ACHN (cell line): ENCODE data around the gene SNCB.

Source experiments
- DNase-seq: peaks from one replicate; pipeline ENCODE4 v3.0.0-alpha.2; 2015
- in situ Hi-C: cut with HindIII; loops from 2 replicates; pipeline ENCODE4 v1.10.0; 2017; ENCODE audit warnings: low sequenced_read_pairs, low pct_ligation_motif_present, low pct_unique_long_range_greater_than_20kb

The SNCB gene

DNA sequence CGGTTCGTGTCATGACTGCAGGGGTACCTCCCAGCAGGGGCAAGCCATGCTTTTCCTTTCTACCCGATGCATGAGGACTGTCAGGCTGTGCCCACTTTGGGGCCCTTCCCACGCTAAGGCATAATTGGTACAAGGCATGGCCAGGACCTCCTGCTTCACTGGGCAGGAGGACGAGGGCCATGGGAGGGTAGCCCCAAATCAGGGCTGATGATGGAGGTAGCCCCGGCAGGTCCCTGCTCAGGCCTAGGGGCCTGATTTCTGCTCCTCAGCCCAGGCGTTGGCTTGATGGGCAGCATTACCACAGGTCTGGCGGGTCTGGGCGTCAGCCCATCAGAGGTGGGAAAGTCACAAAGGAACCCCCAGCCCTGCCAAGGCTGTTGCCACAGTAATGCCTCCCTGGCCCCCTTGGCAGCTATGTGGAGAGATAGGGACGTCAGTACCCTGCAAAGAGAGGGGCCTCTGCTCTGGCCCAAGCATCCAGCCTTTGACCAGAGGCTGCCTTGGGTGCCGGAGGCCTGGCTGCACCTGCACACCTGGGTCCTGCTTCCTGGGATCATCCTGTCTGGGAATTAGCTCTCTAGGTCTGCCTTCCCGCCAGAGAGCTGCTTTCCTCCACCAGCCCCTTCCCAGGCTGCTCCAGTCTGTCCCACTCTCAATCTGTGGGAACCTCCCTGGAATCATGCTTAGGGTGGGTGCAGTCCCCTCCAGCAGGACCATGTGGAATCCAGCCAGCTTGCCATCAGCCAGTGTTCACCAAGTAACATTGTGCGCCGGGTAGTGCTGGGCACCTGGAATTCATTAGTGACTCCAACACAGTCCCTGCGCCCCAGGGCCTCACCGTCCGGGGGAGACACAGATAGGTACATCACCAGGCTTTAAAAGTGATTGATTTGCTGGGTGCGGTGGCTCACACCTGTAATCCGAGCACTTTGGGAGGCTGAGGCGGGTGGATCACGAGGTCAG lies 32.3 kb upstream of the SNCB start:
- in situ Hi-C loops = no loop called here
- no peak for DNase-seq

DNA sequence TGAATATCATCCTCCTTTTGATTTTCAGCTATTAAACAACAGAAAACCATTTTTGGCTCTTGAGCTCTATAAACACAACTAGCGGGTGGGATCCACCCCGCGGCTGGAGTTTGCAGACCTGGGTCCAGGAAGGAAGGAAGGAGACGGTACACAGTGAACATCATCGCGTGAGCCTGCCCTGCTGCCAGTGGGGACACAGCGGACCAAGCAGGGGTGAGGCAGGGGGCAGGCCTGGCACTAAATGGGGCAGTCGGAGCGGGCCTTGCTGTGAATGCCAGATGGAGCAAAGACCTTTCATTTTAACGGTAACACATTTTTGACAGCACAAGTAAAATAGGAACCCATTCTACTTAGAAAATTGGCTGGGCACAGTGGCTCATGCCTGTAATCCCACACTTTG lies 31.3 kb upstream of the SNCB start:
- in situ Hi-C loops = no loop called here

DNA sequence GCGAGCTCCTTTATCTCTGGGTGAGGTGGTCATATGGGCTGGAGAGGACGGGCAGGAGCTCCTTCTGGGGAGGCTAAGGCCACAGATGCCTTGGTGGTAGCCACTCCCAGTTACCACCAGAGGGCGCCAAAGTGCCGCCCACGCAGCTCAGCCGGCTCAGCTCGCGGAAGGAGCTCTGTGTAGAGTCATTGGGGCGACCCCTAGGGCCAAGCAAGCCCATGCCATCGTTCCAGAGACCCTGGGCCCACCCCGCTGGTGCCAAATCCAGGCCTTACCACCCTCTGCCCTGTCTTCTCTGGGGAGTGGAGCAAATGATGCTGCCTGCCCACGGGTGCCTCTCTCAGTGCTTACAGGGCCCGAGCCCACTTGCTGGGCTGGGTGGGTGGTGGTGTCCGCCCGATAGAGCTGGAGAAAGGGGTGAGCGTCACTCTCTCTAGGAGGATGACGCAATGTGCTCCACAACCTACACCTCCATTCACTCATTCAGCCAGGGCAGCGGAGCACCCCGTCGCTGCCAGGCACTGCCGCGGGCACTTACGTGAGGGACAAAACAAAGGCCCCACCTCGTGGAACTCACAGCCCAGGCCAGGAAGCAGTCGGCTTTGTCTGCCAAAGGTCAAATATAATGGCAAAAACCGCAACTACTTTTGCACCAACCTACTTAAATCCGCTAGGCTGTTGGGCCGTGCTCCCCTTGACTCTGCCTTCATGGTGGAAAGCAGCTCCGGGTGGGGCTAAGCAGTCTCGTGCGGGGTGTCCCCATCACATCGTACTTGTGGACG lies 30.7 kb upstream of the SNCB start:
- in situ Hi-C loops = no loop called here
- peak; percentile 64 for DNase-seq

More for the DNA sequence above, 31.3 kb upstream of the SNCB start:
- DNase-seq = no peak

DNA sequence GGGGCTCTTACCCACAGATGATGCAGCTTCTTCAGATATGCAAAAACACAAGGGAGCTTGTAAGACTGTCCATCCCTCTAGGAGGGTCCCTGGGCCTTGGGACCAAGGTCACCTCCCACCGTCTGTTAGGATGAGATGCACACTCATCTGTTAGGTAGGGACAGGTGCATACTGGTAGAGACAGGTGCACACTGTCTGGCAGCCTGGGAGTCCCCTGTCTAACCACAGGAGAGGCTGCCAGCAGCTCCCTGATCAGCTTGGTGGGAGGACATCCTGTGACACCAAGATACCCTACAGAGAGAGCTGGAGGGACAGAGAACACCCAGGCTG lies 30.2 kb upstream of the SNCB start:
- in situ Hi-C loops = no loop called here
- DNase-seq = no peak

DNA sequence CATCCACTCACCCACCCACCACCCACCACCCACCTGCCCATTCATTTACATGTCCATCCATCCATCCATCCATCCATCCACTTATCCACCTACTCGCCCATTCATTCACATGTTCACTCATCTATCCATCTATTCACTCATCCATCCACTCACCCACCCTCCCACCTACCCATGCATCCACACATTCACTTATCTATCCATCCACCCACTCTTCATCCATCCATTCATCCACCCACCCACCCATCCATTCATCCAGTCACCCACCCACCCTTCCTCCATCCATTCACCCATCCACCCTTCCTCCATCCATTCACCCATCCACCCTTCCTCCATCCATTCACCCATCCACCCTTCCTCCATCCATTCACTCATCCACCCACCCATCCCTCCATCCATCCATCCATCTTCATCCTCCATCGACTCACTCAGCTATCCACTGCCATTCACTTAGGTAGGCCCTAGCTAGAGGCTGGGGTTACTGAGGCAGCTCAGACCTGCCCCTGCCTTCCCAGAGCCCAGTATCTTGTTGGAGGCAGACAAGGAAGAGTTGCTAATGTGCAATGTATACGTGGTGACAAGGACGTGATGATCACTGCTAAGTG lies 29.6 kb upstream of the SNCB start:
- in situ Hi-C loops = no loop called here
- no peak for DNase-seq

DNA sequence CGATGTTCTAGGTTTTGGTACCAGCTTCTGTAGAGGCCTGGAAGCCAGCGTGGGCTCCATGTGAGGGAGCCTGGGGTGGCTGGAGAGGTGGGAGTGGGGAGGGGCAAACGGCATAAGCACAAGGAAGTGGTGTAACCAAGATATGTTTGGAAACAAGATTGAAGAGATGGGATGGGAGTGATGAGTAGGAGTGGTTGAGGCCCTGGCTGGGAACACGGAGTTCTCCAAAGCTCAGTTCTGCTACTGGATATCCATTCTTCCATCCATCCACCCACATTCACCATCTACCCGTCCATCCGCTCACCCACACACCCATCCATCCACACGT lies 29.1 kb upstream of the SNCB start:
- no peak for DNase-seq
- in situ Hi-C loops = no loop called here

DNA sequence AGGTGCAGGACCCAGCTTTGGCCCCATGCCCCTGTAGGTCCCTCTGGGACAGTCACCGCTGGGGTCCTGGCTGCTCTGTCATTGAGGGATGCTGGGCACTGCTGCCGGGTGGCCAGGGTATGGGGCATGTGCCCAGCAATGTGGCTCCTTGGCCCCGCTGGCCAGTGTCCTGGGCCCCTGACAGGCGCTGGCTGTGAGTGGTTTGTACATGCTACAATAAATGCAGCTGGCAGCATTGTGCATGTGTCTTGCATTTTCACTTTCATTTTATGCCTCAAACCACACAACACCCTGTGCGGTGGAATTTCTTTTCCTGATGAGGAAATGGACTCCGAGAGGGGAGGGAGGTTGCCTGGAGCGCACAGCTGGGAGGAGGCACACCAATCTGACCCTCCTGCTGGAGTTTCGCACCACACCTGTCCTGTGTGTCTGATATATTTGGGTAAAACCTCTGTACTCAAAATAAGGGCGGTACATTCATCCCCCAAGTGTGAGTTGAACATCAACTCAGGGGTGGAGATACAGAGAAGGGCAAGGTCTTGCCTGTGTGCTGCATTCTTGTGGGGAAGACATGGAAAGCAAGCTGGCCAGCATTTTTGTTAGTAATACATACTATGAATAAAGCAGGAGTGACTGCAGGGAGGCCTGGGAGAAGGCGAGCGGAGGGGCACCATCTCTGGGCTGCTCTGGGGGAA lies 28.6 kb upstream of the SNCB start:
- DNase-seq = peak; percentile 79
- in situ Hi-C loops = no loop called here

DNA sequence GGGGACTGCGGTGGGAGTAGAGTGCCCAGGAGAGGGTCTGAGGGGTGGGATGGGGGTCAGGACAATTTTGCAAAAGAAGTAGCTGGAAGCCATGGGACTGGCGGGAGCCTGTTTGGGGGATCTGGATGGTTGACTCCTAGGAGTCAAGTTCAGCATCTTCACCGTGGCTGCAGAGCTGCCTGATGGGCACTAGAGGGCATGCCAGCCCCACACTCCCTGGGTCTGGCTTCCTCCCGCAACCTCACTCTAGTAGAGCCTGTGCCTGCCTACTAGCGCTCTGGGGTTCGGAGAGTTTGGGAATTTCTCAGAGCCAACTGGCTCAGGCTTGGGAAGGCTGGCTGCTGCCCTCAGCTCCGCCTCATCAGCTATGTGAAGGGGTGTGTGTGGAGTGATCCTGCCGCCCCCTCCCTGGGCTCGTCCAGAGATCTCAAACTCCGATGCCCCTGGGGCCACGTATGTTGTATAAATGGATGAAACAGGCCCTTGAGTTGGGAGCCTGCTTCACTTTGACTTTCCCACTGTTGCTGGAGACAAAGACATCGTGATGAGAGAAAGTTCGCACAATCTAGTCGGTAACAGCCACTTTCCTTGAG lies 27.8 kb upstream of the SNCB start:
- DNase-seq = peak; percentile 71
- in situ Hi-C loops = no loop called here

DNA sequence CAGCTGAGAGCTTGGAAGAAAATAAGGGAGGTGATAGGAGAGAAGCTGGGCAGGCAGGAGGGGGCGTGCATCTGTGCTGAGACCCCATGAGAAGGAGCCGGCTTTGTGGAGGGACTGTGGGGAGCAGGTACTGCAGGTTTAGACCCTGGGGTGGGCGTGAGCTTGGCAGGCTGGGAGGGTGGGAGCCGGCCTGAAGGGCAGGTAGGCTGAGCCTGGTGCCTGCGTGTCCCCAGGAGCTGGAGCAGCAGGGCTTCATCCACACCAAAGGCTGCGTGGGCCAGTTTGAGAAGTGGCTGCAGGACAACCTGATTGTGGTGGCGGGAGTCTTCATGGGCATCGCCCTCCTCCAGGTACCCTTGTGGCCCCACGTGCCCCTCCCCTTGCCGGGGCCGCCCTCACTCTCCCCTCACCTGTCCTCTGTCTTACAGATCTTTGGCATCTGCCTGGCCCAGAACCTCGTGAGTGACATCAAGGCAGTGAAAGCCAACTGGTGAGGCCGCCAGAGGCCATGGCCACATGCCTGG lies 26.2 kb upstream of the SNCB start:
- in situ Hi-C loops = no loop called here
- DNase-seq = no peak

DNA sequence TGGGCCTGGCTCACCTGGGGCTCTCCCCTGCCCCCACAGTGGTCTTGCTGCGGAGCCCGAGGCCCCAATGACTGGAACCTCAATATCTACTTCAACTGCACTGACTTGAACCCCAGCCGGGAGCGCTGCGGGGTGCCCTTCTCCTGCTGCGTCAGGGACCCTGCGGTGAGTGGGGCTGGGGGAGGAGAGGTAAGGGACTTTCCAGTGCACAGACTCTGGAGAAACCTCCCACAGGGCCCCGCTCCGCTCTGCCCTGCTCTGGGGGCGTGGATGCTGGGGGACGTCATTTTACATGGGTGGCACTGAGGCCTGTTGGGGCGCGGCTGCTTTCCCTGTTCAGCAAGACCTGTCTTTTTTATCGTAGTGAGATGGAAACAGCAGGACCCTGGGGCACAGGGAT lies 24.5 kb upstream of the SNCB start:
- in situ Hi-C loops = no loop called here
- no peak for DNase-seq

DNA sequence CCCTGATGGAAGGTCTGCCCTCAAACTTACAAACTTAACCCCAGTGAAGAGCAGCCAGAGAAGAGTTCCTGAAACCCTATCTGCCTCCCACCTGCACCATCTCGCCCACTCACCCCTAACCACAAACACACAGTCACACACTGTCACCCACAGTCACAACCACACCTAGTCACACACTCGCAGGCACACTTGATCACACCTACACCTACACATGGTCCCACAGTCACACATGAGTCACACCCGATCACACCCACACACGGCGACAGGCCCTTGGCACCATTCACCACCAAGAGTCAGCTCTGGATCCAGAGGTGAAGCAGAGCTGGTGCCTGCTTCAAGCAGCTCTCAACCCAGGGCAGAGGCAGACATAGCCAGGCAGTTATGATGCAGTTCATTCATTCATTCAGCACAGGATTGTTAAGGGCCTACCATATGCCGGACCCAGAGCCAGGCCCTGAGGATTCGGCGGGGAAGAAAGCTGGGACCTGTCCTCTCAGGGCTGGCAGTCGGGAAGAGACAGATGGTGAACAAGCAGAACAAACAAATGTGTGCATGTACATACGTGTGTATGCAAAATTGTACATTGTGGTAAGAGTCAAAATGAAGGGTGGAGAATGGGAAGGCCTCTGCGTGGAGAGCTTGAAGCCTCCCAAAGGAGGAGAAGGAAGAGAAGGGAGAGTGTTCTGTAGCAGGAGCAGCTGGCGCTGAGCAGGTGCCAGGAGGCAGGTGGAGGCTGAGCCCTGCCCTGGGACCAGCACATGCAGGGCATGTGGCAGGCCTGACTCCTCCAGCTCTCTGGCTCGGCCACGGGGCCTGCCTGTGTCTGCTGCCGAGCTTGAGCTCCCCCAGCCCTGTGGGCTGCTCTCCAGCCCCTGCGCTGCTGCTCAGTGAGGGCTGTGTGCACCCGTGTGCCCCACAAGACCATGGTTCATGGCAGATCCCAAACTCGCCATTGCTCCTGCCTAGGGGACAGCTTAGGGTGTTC lies 23.4 kb upstream of the SNCB start:
- DNase-seq = no peak
- in situ Hi-C loops = no loop called here

DNA sequence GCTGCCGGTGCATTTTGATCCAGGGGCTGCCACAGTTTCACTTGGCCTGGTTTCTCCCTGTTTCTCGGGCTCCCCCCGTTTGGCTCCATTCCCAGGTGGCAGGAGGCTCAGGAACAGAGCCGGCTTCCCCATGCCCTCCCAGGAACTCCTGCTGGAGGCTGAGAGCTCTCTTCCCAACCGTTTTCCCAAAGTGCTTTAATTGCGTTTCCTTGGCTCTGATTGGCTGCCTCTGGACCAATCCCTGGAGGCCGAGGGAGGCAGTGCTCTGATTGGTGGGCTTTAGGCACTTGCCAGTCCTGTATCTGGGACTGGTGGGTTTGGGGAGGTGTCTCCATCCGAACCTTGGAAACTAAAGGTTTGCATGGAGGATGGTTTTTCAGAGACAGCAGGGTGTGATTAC lies 21.8 kb upstream of the SNCB start:
- in situ Hi-C loops = no loop called here

DNA sequence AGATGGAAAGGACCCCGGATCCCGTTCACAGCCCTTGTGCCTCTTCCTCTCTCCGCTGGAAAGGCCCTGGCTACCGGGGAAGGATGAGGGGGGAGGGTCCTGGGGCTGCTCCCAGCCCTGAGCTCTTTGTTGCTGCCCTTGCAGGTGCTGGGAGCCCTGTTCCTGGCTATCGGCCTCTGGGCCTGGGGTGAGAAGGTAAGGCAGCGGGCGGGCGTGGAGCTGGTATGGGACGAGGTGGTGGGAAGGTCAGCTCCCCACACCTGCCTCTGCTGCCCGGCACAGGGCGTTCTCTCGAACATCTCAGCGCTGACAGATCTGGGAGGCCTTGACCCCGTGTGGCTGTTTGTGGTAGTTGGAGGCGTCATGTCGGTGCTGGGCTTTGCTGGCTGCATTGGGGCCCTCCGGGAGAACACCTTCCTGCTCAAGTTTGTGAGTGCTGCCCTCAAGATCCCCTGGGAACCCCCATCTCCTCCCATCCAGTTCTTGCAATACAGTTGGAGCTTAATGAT lies 21.2 kb upstream of the SNCB start:
- DNase-seq = no peak
- in situ Hi-C loops = no loop called here

More for the DNA sequence above, 21.8 kb upstream of the SNCB start:
- DNase-seq = no peak

DNA sequence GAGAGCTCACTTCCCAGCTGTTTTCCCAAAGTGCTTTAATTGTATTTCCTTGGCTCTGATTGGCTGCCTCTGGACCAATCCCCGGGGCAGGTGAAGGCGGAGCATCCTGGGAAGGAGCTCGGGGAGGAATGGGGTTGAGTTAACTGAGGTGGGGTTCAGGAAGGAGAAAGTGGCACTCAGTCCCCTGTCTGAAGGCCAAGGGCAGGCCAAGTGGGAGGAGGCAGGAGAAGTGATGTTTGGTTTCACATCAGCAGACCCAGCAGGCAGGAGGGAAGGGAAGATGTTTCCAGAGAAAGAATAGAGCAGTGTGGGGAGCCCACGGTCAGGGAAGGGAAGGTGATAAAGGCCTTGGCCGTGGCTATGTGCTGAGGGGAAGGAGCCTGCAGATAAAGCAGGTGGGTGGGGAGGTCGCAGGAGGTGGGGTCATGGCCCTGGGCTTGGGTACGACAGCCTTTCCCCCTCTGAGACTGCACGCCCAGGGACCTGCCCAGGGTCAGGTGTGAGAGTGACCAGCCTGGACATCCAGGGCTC lies 20.1 kb upstream of the SNCB start:
- no peak for DNase-seq
- in situ Hi-C loops = no loop called here

DNA sequence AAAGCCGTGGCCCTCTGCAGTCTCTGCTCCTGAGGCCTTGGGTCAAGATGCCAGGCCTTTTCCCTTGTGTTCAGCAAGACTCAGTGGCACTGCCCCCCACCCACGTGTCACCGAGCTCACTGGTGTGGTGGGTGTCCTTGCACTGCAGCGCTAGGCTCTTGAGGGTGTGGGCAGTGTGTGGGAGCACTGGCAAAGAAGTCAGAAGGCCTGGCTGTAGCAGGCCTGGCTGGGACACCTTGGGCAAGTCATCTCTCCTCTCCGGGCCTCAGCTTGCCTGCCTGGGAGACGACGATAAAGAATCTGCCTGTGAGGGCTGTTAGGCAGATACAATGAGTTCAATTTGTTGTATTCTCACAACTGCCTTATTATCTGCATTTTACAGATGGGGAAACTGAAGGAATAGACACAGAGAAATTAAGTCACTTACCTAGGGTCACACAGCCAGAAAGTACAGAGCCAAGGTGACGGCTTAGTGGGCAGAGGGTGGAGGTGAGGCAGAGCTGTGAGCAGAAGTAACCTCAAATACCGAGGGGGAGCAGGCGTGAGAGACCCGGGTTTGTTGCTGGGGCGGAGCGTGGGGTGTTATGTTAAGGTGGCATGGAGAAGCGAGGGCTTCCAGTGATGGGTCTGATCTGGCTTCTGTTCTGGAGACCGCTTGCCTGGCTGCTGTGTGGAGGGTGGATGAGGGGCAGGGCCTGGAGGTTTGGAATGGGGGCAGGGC lies 18.3 kb upstream of the SNCB start:
- DNase-seq = no peak
- in situ Hi-C loops = no loop called here

DNA sequence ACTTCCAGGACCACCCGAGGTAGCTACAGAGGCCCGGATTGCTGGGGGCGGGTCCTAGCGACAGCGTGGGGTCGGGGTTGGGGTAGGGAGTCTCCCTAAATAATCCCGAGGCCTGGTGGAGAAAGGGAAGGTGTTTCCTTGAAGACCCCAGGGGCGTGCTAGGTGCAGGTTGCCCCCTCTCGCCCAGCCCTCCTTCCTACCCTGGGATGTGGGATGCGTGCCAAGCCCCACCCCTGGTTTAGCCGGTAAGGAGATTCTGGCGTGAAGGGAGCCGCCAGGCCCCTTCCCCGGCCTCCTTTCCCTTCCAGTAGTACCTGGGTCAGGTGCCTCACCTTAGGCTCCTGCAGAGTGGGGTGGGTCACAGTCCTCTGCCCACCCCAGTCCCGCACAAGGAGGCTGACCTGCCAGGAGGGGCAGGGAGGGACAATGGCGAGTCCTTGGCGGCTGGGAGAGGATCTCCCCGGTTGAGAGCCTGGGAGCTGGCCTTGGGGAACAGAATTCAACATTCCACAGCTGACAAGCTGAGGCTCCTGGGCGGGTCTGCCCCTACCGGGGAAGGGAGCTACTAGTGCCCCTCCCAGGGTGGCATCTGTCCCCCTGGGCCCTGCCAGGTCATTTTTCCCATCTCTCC lies 17.6 kb upstream of the SNCB start:
- DNase-seq = peak; percentile 40
- in situ Hi-C loops = no loop called here
